Body of pancreas (tissue), 4 donors: ENCODE data around the gene CCDC146.

Experiments used
- CTCF ChIP-seq, 7 experiments: fragments of 450-650 bp in 4 of 7; fragments of 200-600 bp in 3 of 7; sonication (generic) in 3 of 7; IDR thresholded peaks; one replicate each; pipeline ENCODE4 v1.5.1; 2016 to 2019; ENCODE audit warnings: antibody characterized with exemption in 7 of 7
- POLR2A ChIP-seq, 3 donors: fragments of 450-650 bp; IDR thresholded peaks; one replicate each; pipeline ENCODE4 v1.6.1; 2016; ENCODE audit warnings: antibody characterized with exemption in 3 of 3, mild to moderate bottlenecking in 2 of 3

GRCh38 chr7:77284005-77284404, 161.6 kb downstream of the CCDC146 start:
- TF ChIP-seq CTCF (IDR thresholded peaks at IDR 0.05) (no peak), POLR2A (IDR thresholded peaks at IDR 0.05) (no peak)
